OCI-LY7 (cell line): ENCODE measurements around the gene PFKFB1. TPM values are rescaled to one million over a fixed set of nuclear protein-coding genes. Genes with fewer than 3 reads are reported as not detected.

Experiments
- BruUV-seq: library from RNA; stranded (reverse); fragments of 400-500 nt; replicated peaks from 2 replicates; lab custom pipeline; 2021; lab: Mats Ljungman, UMichigan
- CTCF ChIA-PET: fragments of 300-600 bp; sonication (Branson Sonifier 250); formaldehyde crosslinking; loops from one replicate; lab custom pipeline; 2022; ENCODE audit warnings: antibody characterized with exemption; ENCODE audit not compliant: unreplicated experiment; lab: Charles Lee
- POLR2A ChIA-PET: fragments of 300-600 bp; sonication (Branson Sonifier 250); formaldehyde crosslinking; loops from one replicate; lab custom pipeline; 2022; ENCODE audit warnings: antibody characterized with exemption; lab: Charles Lee
- DNase-seq: peaks from one replicate; pipeline ENCODE4 v3.0.0-alpha.2; 2015; ENCODE audit warnings: low spot score
- H2AFZ ChIP-seq: fragments of 200-600 bp; sonication (generic), shearing (Covaris generic); 2 replicates; pipeline ENCODE4 v1.6.1; 2014; ENCODE audit warnings: mild to moderate bottlenecking, antibody characterized with exemption, low read length, moderate library complexity
- H3K27ac ChIP-seq: fragments of 200-600 bp; sonication (generic); 2 replicates; pipeline ENCODE4 v1.5.1; 2014; ENCODE audit warnings: mixed run types, low read depth, mild to moderate bottlenecking, moderate library complexity, low read length, inconsistent platforms; ENCODE audit not compliant: poor library complexity, severe bottlenecking
- H3K36me3 ChIP-seq: fragments of 200-600 bp; sonication (generic); 2 replicates; pipeline ENCODE4 v1.6.1; 2014; ENCODE audit warnings: mild to moderate bottlenecking, antibody characterized with exemption, low read length, moderate library complexity, mixed read lengths; ENCODE audit not compliant: insufficient read depth
- H3K4me1 ChIP-seq: fragments of 200-600 bp; sonication (generic); 2 replicates; pipeline ENCODE4 v1.5.1; 2014; ENCODE audit warnings: mild to moderate bottlenecking, low read length; ENCODE audit not compliant: insufficient read depth, poor library complexity, severe bottlenecking
- H3K4me2 ChIP-seq: fragments of 200-600 bp; sonication (generic); 2 replicates; pipeline ENCODE4 v1.6.1; 2014; ENCODE audit warnings: mild to moderate bottlenecking, low read length
- H3K4me3 ChIP-seq: fragments of 200-600 bp; sonication (generic); 2 replicates; pipeline ENCODE4 v1.5.1; 2014; ENCODE audit warnings: mild to moderate bottlenecking, low read depth, low read length; ENCODE audit not compliant: poor library complexity, severe bottlenecking
- H3K79me2 ChIP-seq: fragments of 200-600 bp; sonication (generic); 2 replicates; pipeline ENCODE4 v1.6.1; 2016; ENCODE audit warnings: low read depth, mild to moderate bottlenecking, low read length, moderate library complexity, mixed read lengths; ENCODE audit not compliant: insufficient read depth
- H3K9me2 ChIP-seq: fragments of 200-600 bp; sonication (generic); 2 replicates; pipeline ENCODE4 v1.6.1; 2016; ENCODE audit warnings: mild to moderate bottlenecking, low read length, mixed read lengths; ENCODE audit not compliant: insufficient read depth
- H3K9me3 ChIP-seq: fragments of 200-600 bp; sonication (generic); 2 replicates; pipeline ENCODE4 v1.6.1; 2014; ENCODE audit warnings: mild to moderate bottlenecking, mixed run types, low read length, mixed read lengths
- H4K20me1 ChIP-seq: fragments of 200-600 bp; sonication (generic); 2 replicates; pipeline ENCODE4 v1.6.1; 2014; ENCODE audit warnings: mild to moderate bottlenecking, antibody characterized with exemption, low read length, moderate library complexity, mixed read lengths; ENCODE audit not compliant: insufficient read depth
- CTCF ChIP-seq: fragments of 200-600 bp; sonication (generic); conservative IDR thresholded peaks from 2 replicates; pipeline ENCODE4 v1.5.1; 2014; ENCODE audit warnings: mild to moderate bottlenecking, antibody characterized with exemption, low read length, moderate library complexity, mixed read lengths
- EZH2phosphoT487 ChIP-seq: fragments of 200-600 bp; sonication (generic); IDR thresholded peaks from 2 replicates; pipeline ENCODE4 v1.6.1; 2018; ENCODE audit warnings: low read depth, borderline replicate concordance, mild to moderate bottlenecking, mixed run types, antibody characterized with exemption, low read length, moderate library complexity, mixed read lengths
- intact Hi-C: fragments of 100-400 bp; cut with micrococcal nuclease; formaldehyde crosslinking; loops from one replicate; pipeline ENCODE4 v1.10.0; 2022; ENCODE audit not compliant: unreplicated experiment
- small RNA-seq: library from RNA; depleted of rRNA; stranded (forward); fragments of <200 nt; gene quantifications from one replicate; pipeline ENCODE3, GENCODE V24; 2014
- total RNA-seq, 2 experiments: library from RNA; depleted of rRNA in 1 of 2; stranded (reverse); fragments of >200 nt in 1 of 2; shearing (Covaris generic) in 1 of 2; gene quantifications; 2 replicates each; pipeline ENCODE4 v1.2.3, GENCODE V29; 2014 to 2022

PFKFB1 gene
- total RNA-seq, 2 experiments from 2014 or later, result 0.72 to 0.76 TPM

DNA sequence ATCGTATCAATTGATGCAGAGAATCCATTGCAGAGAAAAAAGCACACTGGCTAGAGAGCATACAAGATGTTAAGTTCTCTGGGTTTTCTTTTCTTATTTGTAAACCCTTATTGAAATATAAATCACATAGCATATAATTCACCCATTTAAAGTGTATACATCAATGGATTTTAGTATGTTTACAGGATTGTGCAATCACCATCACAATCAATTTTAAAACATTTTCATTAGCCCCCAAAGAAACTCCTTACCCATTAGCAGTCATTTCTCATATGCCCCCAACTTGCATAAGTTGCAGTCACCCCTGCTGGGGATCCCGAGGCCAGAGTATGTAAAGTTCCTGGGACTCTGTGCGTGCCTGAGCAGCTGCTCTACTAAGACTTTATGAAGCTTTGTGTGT lies 108.2 kb downstream of the PFKFB1 start:
- ChIA-PET CTCF (no interaction called here), POLR2A (no interaction called here)
- intact Hi-C loops, result no loop called here

More for the DNA sequence above, 108.2 kb downstream of the PFKFB1 start:
- Histone ChIP-seq H3K4me2 (no peak overlapping the region), H4K20me1 (no peaks in the 10 kb centered on the region), H3K79me2 (no peaks in the 10 kb centered on the region), H3K36me3 (no peaks in the 10 kb centered on the region), H3K27ac (no peak overlapping the region), H3K9me3 (no peaks in the 10 kb centered on the region), H3K4me1 (no peaks in the 10 kb centered on the region), H3K4me3 (no peak overlapping the region), H3K9me2 (no peaks in the 10 kb centered on the region), H2AFZ (no peak overlapping the region)
- no peak for TF ChIP-seq CTCF
- TF ChIP-seq EZH2phosphoT487, result no peak
- no peak for DNase-seq
- BruUV-seq, result no TSS peak

Small RNA genes lying within 50 kb of the gene (small RNA-seq; reads per million reads assigned to genes)
- gene RF00614, result not detected

Other genes starting within 250 kb of the PFKFB1 start
- not detected in 2 replicates for gene ITIH6, start 195.9 kb downstream of the PFKFB1 start, total RNA-seq (2014; rRNA removed; shearing (Covaris generic))
- gene ITIH6, start 195.9 kb downstream of the PFKFB1 start, total RNA-seq (2022), result not detected in 2 replicates
- gene MAGED2, start 186.4 kb downstream of the PFKFB1 start, total RNA-seq (2014; rRNA removed; shearing (Covaris generic)), result 27.1 and 29.8 TPM in 2 replicates
- 43.3 and 48.3 TPM in 2 replicates for gene MAGED2, start 186.4 kb downstream of the PFKFB1 start, total RNA-seq (2022)
- gene TRO, start 73.4 kb downstream of the PFKFB1 start, total RNA-seq (2014; rRNA removed; shearing (Covaris generic)), result 0.36 and 0.54 TPM in 2 replicates
- 0.30 TPM in 1 of 2 replicates, not detected in the other for gene TRO, start 73.4 kb downstream of the PFKFB1 start, total RNA-seq (2022)
- gene APEX2, start 6.2 kb upstream of the PFKFB1 start, total RNA-seq (2014; rRNA removed; shearing (Covaris generic)), result 11.4 and 14.2 TPM in 2 replicates
- gene APEX2, start 6.2 kb upstream of the PFKFB1 start, total RNA-seq (2022), result 27.7 and 32.9 TPM in 2 replicates
- gene ALAS2, start 36.8 kb upstream of the PFKFB1 start, total RNA-seq (2014; rRNA removed; shearing (Covaris generic)), result not detected in 2 replicates
- not detected in 2 replicates for gene ALAS2, start 36.8 kb upstream of the PFKFB1 start, total RNA-seq (2022)
- not detected in 2 replicates for gene PAGE2B, start 80.8 kb upstream of the PFKFB1 start, total RNA-seq (2014; rRNA removed; shearing (Covaris generic))
- gene PAGE2B, start 80.8 kb upstream of the PFKFB1 start, total RNA-seq (2022), result not detected in 2 replicates
- not detected in 2 replicates for gene PAGE2, start 94.8 kb upstream of the PFKFB1 start, total RNA-seq (2014; rRNA removed; shearing (Covaris generic))
- not detected in 2 replicates for gene PAGE2, start 94.8 kb upstream of the PFKFB1 start, total RNA-seq (2022)
- not detected in 2 replicates for gene PAGE5, start 226.2 kb upstream of the PFKFB1 start, total RNA-seq (2014; rRNA removed; shearing (Covaris generic))
- not detected in 2 replicates for gene PAGE5, start 226.2 kb upstream of the PFKFB1 start, total RNA-seq (2022)